Activated CD4-positive, alpha-beta T cell treated with anti-CD3 and anti-CD28 coated beads for 36 hours (primary cell): ENCODE measurements around the gene ADAP1. TPM values are rescaled to one million over a fixed set of nuclear protein-coding genes. Genes with fewer than 3 reads are reported as not detected.

Experiments
- ATAC-seq: fragments of 200-7000 bp; cut with Tn5 transposase; one replicate; pipeline ENCODE4 v1.10.0; 2021; ENCODE audit warnings: mild to moderate bottlenecking, moderate library complexity
- CTCF ChIA-PET: fragments of 350-600 bp; sonication (Branson Sonifier 250); formaldehyde crosslinking; loops from one replicate; lab custom pipeline; 2021; ENCODE audit warnings: antibody characterized with exemption; lab: Charles Lee
- POLR2A ChIA-PET: fragments of 350-600 bp; sonication (Branson Sonifier 250); formaldehyde crosslinking; loops from one replicate; lab custom pipeline; 2021; ENCODE audit warnings: antibody characterized with exemption, inconsistent platforms; lab: Charles Lee
- DNase-seq: peaks from one replicate; pipeline ENCODE4 v3.0.0-alpha.2; 2020
- H3K27ac Mint-ChIP-seq: one replicate; pipeline ENCODE4 v1.8.0; 2021; ENCODE audit warnings: mixed read lengths
- H3K27me3 Mint-ChIP-seq: one replicate; pipeline ENCODE4 v1.8.0; 2021; ENCODE audit warnings: mixed read lengths
- H3K36me3 Mint-ChIP-seq: one replicate; pipeline ENCODE4 v1.8.0; 2021; ENCODE audit warnings: low read depth, mixed read lengths
- H3K4me1 Mint-ChIP-seq: one replicate; pipeline ENCODE4 v1.8.0; 2021; ENCODE audit warnings: mixed read lengths
- H3K4me3 Mint-ChIP-seq: one replicate; pipeline ENCODE4 v1.8.0; 2021; ENCODE audit warnings: mild to moderate bottlenecking, moderate library complexity, mixed read lengths
- H3K9me3 Mint-ChIP-seq: one replicate; pipeline ENCODE4 v1.8.0; 2021; ENCODE audit warnings: low read depth, mixed read lengths
- intact Hi-C, 2 experiments: fragments of 100-400 bp; cut with DNase I in 1 of 2; cut with micrococcal nuclease in 1 of 2; formaldehyde crosslinking; loops; one replicate each; pipeline versions ENCODE4 v1.14.2 to v1.15.1; 2022 to 2024; cut with DNase I, micrococcal nuclease
- total RNA-seq, 2 experiments: library from RNA; stranded (reverse); gene quantifications; one replicate each; pipeline ENCODE4 v1.2.3, GENCODE V29; 2021

The ADAP1 gene
- total RNA-seq, 2 experiments from 2014 or later, result 13.1 to 14.8 TPM

GRCh38 chr7:921071-921461 lies 33.4 kb downstream of the ADAP1 start:
- Mint-ChIP-seq H3K36me3 (no peaks in the 10 kb centered on the region), H3K4me1 (peaks cover 38% of the 10 kb centered on the region), H3K9me3 (no peaks in the 10 kb centered on the region), H3K27ac (peak overlapping the region; percentile 47), H3K4me3 (peak overlapping the region; percentile 6), H3K27me3 (no peaks in the 10 kb centered on the region)
- DNase-seq, result no peak
- ATAC-seq, result no peak
- intact Hi-C loops, result loop anchor here (1.0 to 5.0 kb wide), 7 partner anchors 11 to 1021 kb away; partner anchors contain the start of genes GPR146 (in 1 of the 2) and MAFK (in 1 of the 2)
- CTCF ChIA-PET, result interaction anchor here (1.4 kb wide), 1 partner anchor 11 kb away, joined by 4 read pairs; no protein-coding TSS in a partner anchor
- POLR2A ChIA-PET, result no interaction called here

- no peaks in the 10 kb centered on the region for H3K9me3 Mint-ChIP-seq
- no peaks in the 10 kb centered on the region for H3K27me3 Mint-ChIP-seq
- peaks cover 36% of the 10 kb centered on the region for H3K4me1 Mint-ChIP-seq
- DNase-seq (peak; percentile 56), ATAC-seq (no peak)
- H3K27ac Mint-ChIP-seq, result peak overlapping the region; percentile 47
- CTCF ChIA-PET, result interaction anchor here (1.4 kb wide), 1 partner anchor 10 kb away, joined by 4 read pairs; no protein-coding TSS in a partner anchor
- POLR2A ChIA-PET, result no interaction called here
- H3K4me3 Mint-ChIP-seq, result peak overlapping the region; percentile 6
- intact Hi-C loops, result loop anchor here (1.0 to 5.0 kb wide), 7 partner anchors 10 to 1022 kb away; partner anchors contain the start of genes GPR146 (in 1 of the 2) and MAFK (in 1 of the 2)
- H3K36me3 Mint-ChIP-seq, result no peaks in the 10 kb centered on the region
Measured at GRCh38 chr7:920351-921070, 34.0 kb downstream of the ADAP1 start.

DNA sequence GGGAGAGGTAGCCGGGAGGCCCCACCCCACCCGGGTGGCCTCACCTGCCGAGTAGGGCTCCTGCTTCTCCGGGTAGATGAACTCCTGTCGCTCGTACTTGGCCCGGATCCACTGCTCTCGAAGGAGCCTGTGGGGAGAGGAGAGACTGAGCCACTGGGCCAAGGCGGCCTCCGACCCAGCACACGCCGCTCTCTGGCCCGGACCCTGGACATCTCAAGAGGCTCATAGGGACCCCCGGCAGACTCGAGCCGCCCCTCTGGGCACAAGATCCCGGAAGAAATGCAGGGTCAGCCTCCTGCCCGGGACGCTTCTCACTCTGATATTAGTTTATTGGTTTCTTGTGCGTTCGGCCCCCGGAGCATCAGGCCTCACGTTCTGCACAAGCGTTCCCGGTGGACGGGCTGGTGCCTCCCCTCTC lies 34.5 kb downstream of the ADAP1 start:
- DNase-seq (peak; percentile 4), ATAC-seq (no peak)
- intact Hi-C loops, result loop anchor here in 1 of 2 experiments (5.0 kb wide), 6 partner anchors 122 to 1022 kb away; partner anchors contain the start of genes GPR146 and MAFK
- H3K27ac Mint-ChIP-seq, result no peak overlapping the region
- POLR2A ChIA-PET, result no interaction called here
- no peak overlapping the region for H3K4me3 Mint-ChIP-seq
- H3K27me3 Mint-ChIP-seq, result no peaks in the 10 kb centered on the region
- H3K4me1 Mint-ChIP-seq, result peaks cover 35% of the 10 kb centered on the region
- CTCF ChIA-PET, result no interaction called here
- H3K9me3 Mint-ChIP-seq, result no peaks in the 10 kb centered on the region
- no peaks in the 10 kb centered on the region for H3K36me3 Mint-ChIP-seq

- POLR2A ChIA-PET, result no interaction called here
- CTCF ChIA-PET, result no interaction called here
- H3K36me3 Mint-ChIP-seq, result no peaks in the 10 kb centered on the region
- peak; percentile 4 for DNase-seq
- intact Hi-C loops, result no loop called here
- peaks cover 29% of the 10 kb centered on the region for H3K4me1 Mint-ChIP-seq
- no peaks in the 10 kb centered on the region for H3K27me3 Mint-ChIP-seq
- H3K9me3 Mint-ChIP-seq, result no peaks in the 10 kb centered on the region
- ATAC-seq, result no peak
- no peak overlapping the region for H3K27ac Mint-ChIP-seq
- no peak overlapping the region for H3K4me3 Mint-ChIP-seq
Measured at GRCh38 chr7:919114-919442, 35.4 kb downstream of the ADAP1 start.

GRCh38 chr7:918441-919113 lies 35.9 kb downstream of the ADAP1 start:
- ChIA-PET POLR2A (no interaction called here), CTCF (no interaction called here)
- DNase-seq (peak; percentile 4), ATAC-seq (no peak)
- intact Hi-C loops, result no loop called here
- H3K27me3 Mint-ChIP-seq, result no peaks in the 10 kb centered on the region
- no peak overlapping the region for H3K4me3 Mint-ChIP-seq
- no peak overlapping the region for H3K27ac Mint-ChIP-seq
- H3K9me3 Mint-ChIP-seq, result no peaks in the 10 kb centered on the region
- H3K4me1 Mint-ChIP-seq, result peaks cover 27% of the 10 kb centered on the region
- no peaks in the 10 kb centered on the region for H3K36me3 Mint-ChIP-seq

- no peak overlapping the region for H3K27ac Mint-ChIP-seq
- ChIA-PET CTCF (no interaction called here), POLR2A (no interaction called here)
- H3K36me3 Mint-ChIP-seq, result no peaks in the 10 kb centered on the region
- intact Hi-C loops, result no loop called here
- H3K4me1 Mint-ChIP-seq, result peaks cover 22% of the 10 kb centered on the region
- no peaks in the 10 kb centered on the region for H3K9me3 Mint-ChIP-seq
- no peak overlapping the region for H3K4me3 Mint-ChIP-seq
- no peak for ATAC-seq
- peak; percentile 3 for DNase-seq
- H3K27me3 Mint-ChIP-seq, result no peaks in the 10 kb centered on the region
Measured at GRCh38 chr7:918118-918425, 36.4 kb downstream of the ADAP1 start.

DNA sequence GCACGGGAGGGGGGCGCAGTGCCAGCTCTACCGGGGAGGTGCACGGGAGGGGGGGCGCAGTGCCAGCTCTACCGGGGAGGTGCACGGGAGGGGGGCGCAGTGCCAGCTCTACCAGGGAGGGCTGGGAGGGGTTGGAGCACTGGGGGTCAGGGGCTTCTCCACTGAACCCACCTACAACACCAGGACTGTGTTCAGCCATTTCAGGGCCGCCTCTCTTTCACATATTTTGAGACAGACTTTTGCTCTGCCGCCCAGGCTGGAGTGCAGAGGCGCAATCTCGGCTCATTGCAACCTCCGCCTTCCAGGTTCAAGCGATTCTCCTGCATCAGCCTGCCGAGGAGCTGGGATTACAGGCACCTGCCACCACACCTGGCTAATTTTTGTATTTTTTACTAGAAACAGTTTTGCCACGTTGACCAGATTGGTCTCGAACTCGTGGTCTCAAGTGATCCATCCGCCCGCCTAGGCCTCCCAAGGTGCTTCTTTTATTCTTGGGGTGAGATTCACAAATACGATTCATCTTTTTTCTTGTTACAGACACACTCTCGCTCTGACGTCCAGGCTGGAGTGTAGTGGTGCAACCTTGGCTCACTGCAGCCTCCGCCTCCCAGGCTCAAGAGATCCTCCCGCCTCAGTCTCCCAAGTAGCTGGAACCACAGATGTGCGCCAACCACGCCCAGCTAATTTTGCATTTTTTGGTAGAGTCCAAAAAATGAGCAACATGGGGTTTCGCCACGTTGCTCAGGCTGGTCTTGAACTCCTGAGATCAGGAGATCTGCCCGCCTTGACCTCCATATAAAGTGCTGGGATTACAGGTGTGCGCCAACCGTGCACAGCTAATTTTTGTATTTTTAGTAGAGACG lies 37.0 kb downstream of the ADAP1 start:
- no peak overlapping the region for H3K27ac Mint-ChIP-seq
- CTCF ChIA-PET, result no interaction called here

GRCh38 chr7:916291-916941 lies 38.1 kb downstream of the ADAP1 start:
- Mint-ChIP-seq H3K36me3 (no peaks in the 10 kb centered on the region), H3K9me3 (no peaks in the 10 kb centered on the region), H3K4me3 (no peak overlapping the region), H3K27ac (no peak overlapping the region), H3K27me3 (no peaks in the 10 kb centered on the region), H3K4me1 (peaks cover 13% of the 10 kb centered on the region)
- DNase-seq (no peak), ATAC-seq (no peak)
- POLR2A ChIA-PET, result no interaction called here
- CTCF ChIA-PET, result no interaction called here
- intact Hi-C loops, result no loop called here

More for the DNA sequence above, 37.0 kb downstream of the ADAP1 start:
- intact Hi-C loops, result no loop called here
- Mint-ChIP-seq H3K9me3 (no peaks in the 10 kb centered on the region), H3K27me3 (no peaks in the 10 kb centered on the region), H3K36me3 (no peaks in the 10 kb centered on the region), H3K4me1 (peaks cover 16% of the 10 kb centered on the region), H3K4me3 (no peak overlapping the region)
- DNase-seq (peak; percentile 3), ATAC-seq (no peak)
- POLR2A ChIA-PET, result no interaction called here

- Mint-ChIP-seq H3K4me3 (no peak overlapping the region), H3K27me3 (no peaks in the 10 kb centered on the region), H3K4me1 (peaks cover 4% of the 10 kb centered on the region)
Measured at GRCh38 chr7:915291-916218, 38.9 kb downstream of the ADAP1 start.

GRCh38 chr7:914521-915194 lies 39.8 kb downstream of the ADAP1 start:
- no peaks in the 10 kb centered on the region for H3K27me3 Mint-ChIP-seq
- DNase-seq (no peak), ATAC-seq (no peak)
- H3K9me3 Mint-ChIP-seq, result no peaks in the 10 kb centered on the region
- intact Hi-C loops, result no loop called here
- no peaks in the 10 kb centered on the region for H3K36me3 Mint-ChIP-seq
- no peak overlapping the region for H3K27ac Mint-ChIP-seq
- H3K4me1 Mint-ChIP-seq, result peaks cover 12% of the 10 kb centered on the region
- CTCF ChIA-PET, result no interaction called here
- H3K4me3 Mint-ChIP-seq, result no peak overlapping the region
- POLR2A ChIA-PET, result no interaction called here

More at GRCh38 chr7:915291-916218, 38.9 kb downstream of the ADAP1 start:
- no peaks in the 10 kb centered on the region for H3K9me3 Mint-ChIP-seq
- no peaks in the 10 kb centered on the region for H3K36me3 Mint-ChIP-seq
- H3K27ac Mint-ChIP-seq, result no peak overlapping the region
- intact Hi-C loops, result no loop called here
- ATAC-seq (no peak), DNase-seq (no peak)
- POLR2A ChIA-PET, result no interaction called here
- CTCF ChIA-PET, result no interaction called here
